MM.1S (cell line): ENCODE measurements around the gene INPP5D.

ENCODE experiments used
- CTCF ChIP-seq: fragments of 300-600 bp; sonication (generic); IDR thresholded peaks from 2 replicates; pipeline ENCODE4 v1.5.1; 2016; ENCODE audit warnings: antibody characterized with exemption, low read length, mixed read lengths
- EZH2 ChIP-seq: fragments of 300-600 bp; sonication (generic); optimal IDR thresholded peaks from 2 replicates; pipeline ENCODE3; 2017; ENCODE audit warnings: low read depth, mild to moderate bottlenecking, antibody characterized with exemption, low read length, mixed read lengths

- TF ChIP-seq CTCF, result no peak
- TF ChIP-seq EZH2, result no peak
These were observed 2.3 kb downstream of the INPP5D start for GRCh38 chr2:233062451-233062850.
